Endothelial cell (in vitro differentiated cells): Measurements from ENCODE around the gene MAN1A1. TPM values are rescaled to one million over a fixed set of nuclear protein-coding genes. Genes with fewer than 3 reads are reported as not detected.

Source experiments
- DNase-seq: peaks from one replicate; pipeline ENCODE4 v3.0.0; 2021; ENCODE audit warnings: low spot score
- H3K27ac Mint-ChIP-seq: one replicate; pipeline ENCODE4 v1.8.0; 2021; ENCODE audit warnings: mixed read lengths, inconsistent platforms; ENCODE audit not compliant: unreplicated experiment
- H3K27me3 Mint-ChIP-seq: one replicate; pipeline ENCODE4 v1.8.0; 2021; ENCODE audit warnings: mild to moderate bottlenecking, moderate library complexity, mixed read lengths, inconsistent platforms; ENCODE audit not compliant: unreplicated experiment
- H3K36me3 Mint-ChIP-seq: one replicate; pipeline ENCODE4 v1.8.0; 2021; ENCODE audit warnings: mild to moderate bottlenecking, low read depth, mixed read lengths, inconsistent platforms; ENCODE audit not compliant: unreplicated experiment
- H3K4me1 Mint-ChIP-seq: one replicate; pipeline ENCODE4 v1.8.0; 2021; ENCODE audit warnings: mild to moderate bottlenecking, mixed read lengths, inconsistent platforms; ENCODE audit not compliant: unreplicated experiment
- H3K4me3 Mint-ChIP-seq: one replicate; pipeline ENCODE4 v1.8.0; 2021; ENCODE audit warnings: mild to moderate bottlenecking, mixed read lengths, inconsistent platforms; ENCODE audit not compliant: unreplicated experiment
- H3K9me3 Mint-ChIP-seq: one replicate; pipeline ENCODE4 v1.8.0; 2021; ENCODE audit warnings: mixed read lengths, inconsistent platforms; ENCODE audit not compliant: unreplicated experiment
- total RNA-seq: library from RNA; stranded (reverse); fragmentation: NEBNext Ultra II Directional; extraction: Animal tissue kit (Norgen Biotek cat#: 25700); gene quantifications from one replicate; pipeline ENCODE4 v1.2.1, GENCODE V29; 2021; ENCODE audit not compliant: unreplicated experiment
- TF ChIP-seq, protein P1 (sequence below): fragments of 200-600 bp; sonication (generic); IDR thresholded peaks from one replicate; pipeline ENCODE4 v1.5.0; 2021; ENCODE audit warnings: antibody characterized with exemption; ENCODE audit not compliant: unreplicated experiment

Gene MAN1A1
- total RNA-seq, 1 donor from 2014 or later: 34.4 TPM

DNA sequence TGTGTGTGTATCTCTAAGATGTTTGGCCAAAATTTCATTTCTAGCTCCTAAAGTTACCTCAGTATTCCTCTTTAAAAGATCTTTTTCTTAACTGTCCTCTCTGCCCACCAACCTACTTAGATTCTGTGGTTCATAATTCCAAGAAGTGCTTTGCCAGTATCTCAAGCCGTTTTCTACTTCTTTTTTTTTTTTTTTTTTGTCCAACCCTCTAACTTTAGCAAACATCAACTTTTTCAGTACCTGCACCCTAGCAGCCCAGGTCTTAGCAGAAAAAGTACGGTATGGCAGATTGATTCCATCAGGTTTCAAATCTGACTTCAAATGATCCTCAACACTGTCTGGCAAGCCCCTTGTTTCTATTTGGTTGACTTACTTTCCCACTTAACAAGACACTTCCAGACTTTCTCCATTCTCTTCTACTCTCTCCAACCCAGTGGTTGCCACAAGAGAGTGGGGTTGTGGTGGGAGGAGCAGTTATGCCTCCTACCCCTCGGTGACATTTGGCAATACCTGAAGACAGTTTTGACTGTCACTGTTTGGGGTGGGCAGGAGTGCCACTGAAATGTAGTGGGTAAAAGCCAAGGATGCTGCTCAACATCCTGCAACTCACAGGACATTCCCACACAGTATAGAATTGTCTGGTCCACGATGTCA is 10.8 kb upstream of the MAN1A1 start:
- H3K4me1 Mint-ChIP-seq: no peaks in the 10 kb centered on the region
- no peak overlapping the region for H3K4me3 Mint-ChIP-seq
- TF ChIP-seq, protein P1, sequence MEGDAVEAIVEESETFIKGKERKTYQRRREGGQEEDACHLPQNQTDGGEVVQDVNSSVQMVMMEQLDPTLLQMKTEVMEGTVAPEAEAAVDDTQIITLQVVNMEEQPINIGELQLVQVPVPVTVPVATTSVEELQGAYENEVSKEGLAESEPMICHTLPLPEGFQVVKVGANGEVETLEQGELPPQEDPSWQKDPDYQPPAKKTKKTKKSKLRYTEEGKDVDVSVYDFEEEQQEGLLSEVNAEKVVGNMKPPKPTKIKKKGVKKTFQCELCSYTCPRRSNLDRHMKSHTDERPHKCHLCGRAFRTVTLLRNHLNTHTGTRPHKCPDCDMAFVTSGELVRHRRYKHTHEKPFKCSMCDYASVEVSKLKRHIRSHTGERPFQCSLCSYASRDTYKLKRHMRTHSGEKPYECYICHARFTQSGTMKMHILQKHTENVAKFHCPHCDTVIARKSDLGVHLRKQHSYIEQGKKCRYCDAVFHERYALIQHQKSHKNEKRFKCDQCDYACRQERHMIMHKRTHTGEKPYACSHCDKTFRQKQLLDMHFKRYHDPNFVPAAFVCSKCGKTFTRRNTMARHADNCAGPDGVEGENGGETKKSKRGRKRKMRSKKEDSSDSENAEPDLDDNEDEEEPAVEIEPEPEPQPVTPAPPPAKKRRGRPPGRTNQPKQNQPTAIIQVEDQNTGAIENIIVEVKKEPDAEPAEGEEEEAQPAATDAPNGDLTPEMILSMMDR: no peak

DNA sequence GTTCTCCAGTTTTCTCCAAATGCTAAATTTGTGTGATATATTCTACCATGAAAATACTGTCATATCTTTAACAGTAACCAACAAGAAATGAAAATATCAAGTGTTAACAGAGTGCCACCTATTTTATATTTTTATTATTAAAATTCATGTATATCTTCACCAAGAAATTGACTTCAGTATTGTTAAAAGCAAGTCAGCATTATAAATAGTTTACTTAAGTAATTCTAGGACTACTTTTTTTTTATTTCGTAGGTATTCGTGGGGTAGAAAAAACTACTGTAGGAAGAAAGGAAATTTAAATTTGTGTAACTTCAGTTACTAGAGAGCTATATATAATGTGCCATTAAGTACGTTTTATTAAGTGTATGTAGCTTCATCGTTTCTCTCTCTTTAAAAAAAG is 6.3 kb upstream of the MAN1A1 start:
- Mint-ChIP-seq H3K27ac (no peak overlapping the region), H3K4me1 (peaks cover 9% of the 10 kb centered on the region), H3K36me3 (no peaks in the 10 kb centered on the region), H3K4me3 (no peak overlapping the region), H3K27me3 (no peaks in the 10 kb centered on the region), H3K9me3 (no peaks in the 10 kb centered on the region)
- TF ChIP-seq, protein P1: no peak
- no peak for DNase-seq

More for the DNA sequence above, 10.8 kb upstream of the MAN1A1 start:
- Mint-ChIP-seq H3K27ac (no peak overlapping the region), H3K36me3 (peaks cover 5% of the 10 kb centered on the region), H3K9me3 (no peaks in the 10 kb centered on the region), H3K27me3 (no peaks in the 10 kb centered on the region)
- DNase-seq: no peak

DNA sequence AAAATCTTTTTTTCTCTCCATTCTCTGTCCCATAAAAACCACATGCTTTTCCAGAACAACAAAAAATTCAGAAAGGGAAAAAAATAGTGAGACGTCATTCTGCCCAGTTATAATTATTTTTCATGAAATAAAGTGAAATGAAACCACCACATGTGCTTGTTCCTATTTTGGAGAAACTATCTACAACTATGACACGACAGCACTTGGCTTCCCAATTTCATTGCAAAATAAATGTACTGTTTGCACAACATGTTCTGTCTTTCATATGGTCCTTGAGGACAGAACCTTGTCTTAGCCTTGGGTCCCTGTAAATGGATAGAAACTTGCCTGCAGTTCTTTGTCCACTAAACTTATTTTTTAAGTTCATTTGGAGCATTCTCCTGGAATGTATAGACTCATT is 5.6 kb upstream of the MAN1A1 start:
- TF ChIP-seq, protein P1: no peak
- H3K4me1 Mint-ChIP-seq: peaks cover 9% of the 10 kb centered on the region
- H3K27me3 Mint-ChIP-seq: peaks cover 5% of the 10 kb centered on the region
- no peak overlapping the region for H3K27ac Mint-ChIP-seq
- H3K4me3 Mint-ChIP-seq: no peak overlapping the region
- no peaks in the 10 kb centered on the region for H3K9me3 Mint-ChIP-seq
- no peak for DNase-seq
- peaks cover 4% of the 10 kb centered on the region for H3K36me3 Mint-ChIP-seq

DNA sequence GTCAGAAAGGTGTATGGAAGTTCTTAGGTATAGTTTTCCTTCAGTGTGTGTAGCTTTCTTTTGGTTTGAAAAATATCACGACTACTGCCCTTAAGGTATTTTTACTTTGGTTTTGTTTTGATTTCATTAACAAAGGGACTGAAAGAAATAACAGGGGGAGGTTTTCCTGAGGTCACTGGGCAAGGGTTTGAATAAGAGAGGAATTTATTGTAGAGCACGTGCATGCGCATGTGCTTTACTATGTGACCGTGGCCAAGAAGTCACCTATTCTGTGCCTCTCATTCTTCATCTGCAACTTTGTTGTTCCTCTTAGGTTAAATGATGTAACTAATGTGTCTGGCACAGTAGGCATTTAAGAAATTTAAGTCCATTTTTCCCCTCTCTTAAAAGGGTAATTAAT is 4.1 kb upstream of the MAN1A1 start:
- Mint-ChIP-seq H3K4me1 (peaks cover 9% of the 10 kb centered on the region), H3K36me3 (peaks cover 4% of the 10 kb centered on the region), H3K27me3 (peaks cover 5% of the 10 kb centered on the region), H3K9me3 (no peaks in the 10 kb centered on the region), H3K4me3 (no peak overlapping the region), H3K27ac (no peak overlapping the region)
- TF ChIP-seq, protein P1: no peak
- no peak for DNase-seq

DNA sequence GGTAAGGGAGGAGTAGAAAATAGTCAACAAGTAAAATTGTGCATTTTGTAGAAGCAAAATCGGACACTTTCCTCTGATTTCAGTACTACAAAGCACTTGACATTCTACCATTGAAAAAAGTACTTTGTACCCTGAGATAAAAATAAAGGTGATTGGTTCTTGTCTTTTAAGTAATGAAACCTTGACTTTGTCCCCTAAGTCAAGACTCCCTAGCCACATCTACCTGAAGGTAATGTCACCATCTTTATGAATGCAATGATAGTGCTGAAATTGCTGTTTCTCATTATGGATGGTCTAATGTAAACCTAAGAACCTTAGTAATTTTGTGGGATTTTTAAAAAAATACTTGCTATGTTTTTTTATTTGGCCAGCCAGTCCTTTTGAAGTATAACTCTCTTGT is 2.4 kb upstream of the MAN1A1 start:
- H3K9me3 Mint-ChIP-seq: no peaks in the 10 kb centered on the region
- TF ChIP-seq, protein P1: no peak
- H3K27ac Mint-ChIP-seq: no peak overlapping the region
- peaks cover 10% of the 10 kb centered on the region for H3K27me3 Mint-ChIP-seq
- no peak overlapping the region for H3K4me3 Mint-ChIP-seq
- H3K4me1 Mint-ChIP-seq: peaks cover 20% of the 10 kb centered on the region
- no peak for DNase-seq
- H3K36me3 Mint-ChIP-seq: peaks cover 9% of the 10 kb centered on the region
